ENCODE results near the gene TRAPPC3L.

DNA sequence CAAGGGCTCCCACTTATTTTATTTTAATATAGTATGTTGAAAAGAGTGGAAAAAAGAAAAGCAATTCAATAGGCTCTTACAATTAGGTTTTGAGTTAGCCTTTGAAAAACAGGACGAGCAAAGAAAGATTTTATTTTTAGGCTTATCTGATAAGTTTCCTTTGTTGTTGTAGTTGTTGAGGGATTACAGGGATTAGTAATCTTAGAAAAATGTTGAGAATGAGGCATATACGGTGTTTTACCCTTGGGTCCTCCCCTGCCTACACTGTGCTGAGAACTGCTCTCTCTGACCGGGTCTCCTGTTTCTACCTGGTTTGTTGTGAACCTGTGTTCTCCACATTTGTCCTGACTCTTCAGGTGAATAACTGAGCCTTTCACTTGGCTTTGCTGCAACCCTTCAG is 16.7 kb downstream of the TRAPPC3L start:
- TF ChIP-seq, protein P1, sequence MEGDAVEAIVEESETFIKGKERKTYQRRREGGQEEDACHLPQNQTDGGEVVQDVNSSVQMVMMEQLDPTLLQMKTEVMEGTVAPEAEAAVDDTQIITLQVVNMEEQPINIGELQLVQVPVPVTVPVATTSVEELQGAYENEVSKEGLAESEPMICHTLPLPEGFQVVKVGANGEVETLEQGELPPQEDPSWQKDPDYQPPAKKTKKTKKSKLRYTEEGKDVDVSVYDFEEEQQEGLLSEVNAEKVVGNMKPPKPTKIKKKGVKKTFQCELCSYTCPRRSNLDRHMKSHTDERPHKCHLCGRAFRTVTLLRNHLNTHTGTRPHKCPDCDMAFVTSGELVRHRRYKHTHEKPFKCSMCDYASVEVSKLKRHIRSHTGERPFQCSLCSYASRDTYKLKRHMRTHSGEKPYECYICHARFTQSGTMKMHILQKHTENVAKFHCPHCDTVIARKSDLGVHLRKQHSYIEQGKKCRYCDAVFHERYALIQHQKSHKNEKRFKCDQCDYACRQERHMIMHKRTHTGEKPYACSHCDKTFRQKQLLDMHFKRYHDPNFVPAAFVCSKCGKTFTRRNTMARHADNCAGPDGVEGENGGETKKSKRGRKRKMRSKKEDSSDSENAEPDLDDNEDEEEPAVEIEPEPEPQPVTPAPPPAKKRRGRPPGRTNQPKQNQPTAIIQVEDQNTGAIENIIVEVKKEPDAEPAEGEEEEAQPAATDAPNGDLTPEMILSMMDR (conservative IDR thresholded peaks at IDR 0.05; ENCODE audit: low read depth, low read length): no peak
- TF ChIP-seq EZH2 (IDR thresholded peaks at IDR 0.05; ENCODE audit: borderline replicate concordance, low read depth, low read length, poor library complexity, severe bottlenecking): no peak

Measured in A673 (cell line).